H1 (cell line): ENCODE results near the gene LEFTY1. TPM values are rescaled to one million over a fixed set of nuclear protein-coding genes. Genes with fewer than 3 reads are reported as not detected.

ENCODE experiments used
- CTCF ChIA-PET: fragments of 300-600 bp; sonication (Branson Sonifier 250); formaldehyde crosslinking; loops from one replicate; lab custom pipeline; 2021; ENCODE audit not compliant: partially characterized antibody; lab: Charles Lee
- POLR2A ChIA-PET: fragments of 300-600 bp; sonication (Branson Sonifier 250); formaldehyde crosslinking; loops from one replicate; lab custom pipeline; 2021; ENCODE audit warnings: inconsistent platforms; ENCODE audit not compliant: partially characterized antibody; lab: Charles Lee
- DNase-seq, 2 experiments: peaks; one replicate each; pipeline versions ENCODE4 v3.0.0 to v3.0.0-alpha.2; 2010 to 2022; ENCODE audit warnings: low spot score in 2 of 2, low read depth in 1 of 2, mixed read lengths in 1 of 2
- FAIRE-seq: peaks from 2 replicates; lab custom pipeline; 2011; peaks lifted over from hg19 to GRCh38; lab: Jason Lieb, UNC
- H2AFZ ChIP-seq: 2 replicates; pipeline ENCODE4 v1.8.1; 2012; ENCODE audit warnings: low read length, inconsistent platforms
- H2AK5ac ChIP-seq: 2 replicates; pipeline ENCODE4 v1.6.1; 2013; ENCODE audit warnings: low read depth, low read length
- H2BK120ac ChIP-seq: replicated peaks from 2 replicates; pipeline ENCODE3; 2013; ENCODE audit warnings: low read depth, low read length, inconsistent platforms
- H2BK12ac ChIP-seq: 2 replicates; pipeline ENCODE4 v1.6.1; 2013; ENCODE audit warnings: low read depth, low read length
- H2BK15ac ChIP-seq: 2 replicates; pipeline ENCODE4 v1.6.1; 2013; ENCODE audit warnings: low read length
- H2BK20ac ChIP-seq: 2 replicates; pipeline ENCODE4 v1.6.1; 2013; ENCODE audit warnings: low read length
- H2BK5ac ChIP-seq: 2 replicates; pipeline ENCODE4 v1.6.1; 2013; ENCODE audit warnings: low read depth, low read length
- H3K14ac ChIP-seq: 2 replicates; pipeline ENCODE4 v1.6.1; 2013; ENCODE audit warnings: inconsistent platforms; ENCODE audit not compliant: insufficient read length
- H3K18ac ChIP-seq: 2 replicates; pipeline ENCODE4 v1.6.1; 2013; ENCODE audit warnings: low read length; ENCODE audit errors: extremely low read depth
- H3K23ac ChIP-seq: 2 replicates; pipeline ENCODE4 v1.6.1; 2013; ENCODE audit warnings: inconsistent platforms; ENCODE audit not compliant: insufficient read length
- H3K23me2 ChIP-seq: 2 replicates; pipeline ENCODE4 v1.6.1; 2013; ENCODE audit warnings: low read depth, low read length
- H3K27ac ChIP-seq: 2 replicates; pipeline ENCODE4 v1.6.1; 2011; ENCODE audit warnings: low read depth, low read length, inconsistent platforms
- H3K27me3 ChIP-seq, 4 experiments: replicated peaks in 1 of 4; 1 replicate in 1 of 4; 2 replicates in 3 of 4; pipeline versions ENCODE4 v1.6.1 to v1.8.1; 2011 to 2013; ENCODE audit warnings: low read length in 3 of 4, mild to moderate bottlenecking in 3 of 4, inconsistent platforms in 2 of 4, mixed read lengths in 2 of 4, moderate library complexity in 1 of 4; ENCODE audit not compliant: control insufficient read depth in 3 of 4, insufficient read depth in 3 of 4; ENCODE audit errors: extremely low read depth in 1 of 4
- H3K36me3 ChIP-seq, 4 experiments: 2 replicates each; pipeline versions ENCODE4 v1.6.1 to v1.8.1; 2011 to 2013; ENCODE audit warnings: mild to moderate bottlenecking in 4 of 4, low read length in 3 of 4, moderate library complexity in 2 of 4, control low read depth in 1 of 4, inconsistent platforms in 1 of 4; ENCODE audit not compliant: insufficient read depth in 4 of 4, control insufficient read depth in 2 of 4
- H3K4ac ChIP-seq: replicated peaks from 2 replicates; pipeline ENCODE3; 2013; ENCODE audit warnings: low read length, low read depth, mixed read lengths, inconsistent platforms; ENCODE audit not compliant: insufficient read length
- H3K4me1 ChIP-seq, 4 experiments: replicated peaks in 1 of 4; 1 replicate in 1 of 4; 2 replicates in 3 of 4; pipeline versions ENCODE4 v1.6.1 to v1.8.1; 2011 to 2013; ENCODE audit warnings: low read length in 3 of 4, inconsistent platforms in 2 of 4, mixed read lengths in 1 of 4; ENCODE audit not compliant: insufficient read depth in 4 of 4, control insufficient read depth in 3 of 4
- H3K4me2 ChIP-seq, 2 experiments: 2 replicates each; pipeline versions ENCODE4 v1.6.1 to v1.8.1; 2011 to 2013; ENCODE audit warnings: low read depth in 2 of 2, low read length in 2 of 2, control low read depth in 1 of 2, inconsistent platforms in 1 of 2, mild to moderate bottlenecking in 1 of 2; ENCODE audit not compliant: insufficient read depth in 1 of 2
- H3K4me3 ChIP-seq, 4 experiments: fragments of 200-600, 300-600 bp in 1 of 4; sonication (generic), shearing (Covaris generic), sonication (Bioruptor Twin) in 1 of 4; 2 replicates each; pipeline versions ENCODE4 v1.5.1 to v1.8.1; 2011 to 2016; ENCODE audit warnings: low read length in 4 of 4, low read depth in 3 of 4, control low read depth in 2 of 4, inconsistent platforms in 2 of 4, mild to moderate bottlenecking in 2 of 4, mixed read lengths in 1 of 4, moderate library complexity in 1 of 4; ENCODE audit not compliant: insufficient read depth in 2 of 4; ENCODE audit errors: extremely low read depth in 1 of 4
- H3K56ac ChIP-seq: replicated peaks from 2 replicates; pipeline ENCODE3; 2013; ENCODE audit warnings: low read depth, mild to moderate bottlenecking, mixed read lengths, low read length, inconsistent platforms; ENCODE audit not compliant: insufficient read length
- H3K79me1 ChIP-seq: 2 replicates; pipeline ENCODE4 v1.6.1; 2013; ENCODE audit warnings: low read depth, low read length, control low read depth
- H3K79me2 ChIP-seq, 2 experiments: 2 replicates each; pipeline versions ENCODE4 v1.6.1 to v1.8.1; 2012 to 2013; ENCODE audit warnings: low read length in 2 of 2, mild to moderate bottlenecking in 2 of 2, inconsistent platforms in 1 of 2; ENCODE audit not compliant: insufficient read depth in 2 of 2, control insufficient read depth in 1 of 2
- H3K9ac ChIP-seq, 4 experiments: replicated peaks in 1 of 4; 1 replicate in 1 of 4; 2 replicates in 3 of 4; pipeline versions ENCODE4 v1.6.1 to v1.8.1; 2011 to 2013; ENCODE audit warnings: low read depth in 3 of 4, low read length in 3 of 4, control low read depth in 2 of 4, mild to moderate bottlenecking in 2 of 4, moderate library complexity in 2 of 4, inconsistent platforms in 1 of 4; ENCODE audit errors: extremely low read depth in 1 of 4
- H3K9me3 ChIP-seq, 2 experiments: 2 replicates each; pipeline versions ENCODE4 v1.6.1 to v1.8.1; 2012 to 2013; ENCODE audit warnings: mild to moderate bottlenecking in 2 of 2, moderate library complexity in 2 of 2, control low read depth in 1 of 2, inconsistent platforms in 1 of 2, low read depth in 1 of 2, low read length in 1 of 2, mixed read lengths in 1 of 2; ENCODE audit not compliant: insufficient read depth in 2 of 2
- H4K20me1 ChIP-seq, 2 experiments: replicated peaks in 1 of 2; 2 replicates each; pipeline versions ENCODE3 to v1.8.1; 2011 to 2013; ENCODE audit warnings: inconsistent platforms in 2 of 2, low read length in 2 of 2, mild to moderate bottlenecking in 1 of 2; ENCODE audit not compliant: insufficient read depth in 2 of 2, control insufficient read depth in 1 of 2
- H4K5ac ChIP-seq: 2 replicates; pipeline ENCODE4 v1.6.1; 2013; ENCODE audit warnings: low read length, low read depth, mixed read lengths, inconsistent platforms; ENCODE audit not compliant: insufficient read length
- H4K8ac ChIP-seq: 2 replicates; pipeline ENCODE4 v1.8.0; 2013; ENCODE audit warnings: mild to moderate bottlenecking, moderate library complexity, low read length, inconsistent platforms; ENCODE audit not compliant: insufficient read depth; ENCODE audit errors: extremely low read depth
- H4K91ac ChIP-seq: replicated peaks from 2 replicates; pipeline ENCODE3; 2013; ENCODE audit warnings: low read length, mixed read lengths, inconsistent platforms; ENCODE audit not compliant: insufficient read length
- CREB1 ChIP-seq: IDR thresholded peaks from 2 replicates; pipeline ENCODE4 v1.6.1; 2012; ENCODE audit warnings: inconsistent platforms
- EGR1 ChIP-seq: IDR thresholded peaks from 2 replicates; pipeline ENCODE4 v1.6.1; 2011; ENCODE audit warnings: low read depth, low read length, borderline replicate concordance
- NRF1 ChIP-seq: IDR thresholded peaks from 2 replicates; pipeline ENCODE4 v1.6.1; 2011; ENCODE audit warnings: mild to moderate bottlenecking, low read depth, low read length, improper control_type of control experiment
- TCF12 ChIP-seq: IDR thresholded peaks from 2 replicates; pipeline ENCODE4 v1.6.1; 2011; ENCODE audit warnings: low read depth, mild to moderate bottlenecking, low read length
- WGBS, 2 experiments: shearing (Covaris generic) in 1 of 2; methylation state at CpG; one replicate each; pipeline versions ENCODE4 v1.1.6 to v1.1.7; 2013 to 2015; ENCODE audit warnings: low lambda C conversion rate in 2 of 2, mixed read lengths in 2 of 2, inconsistent platforms in 1 of 2, low coverage in 1 of 2, missing lambda C conversion rate in 1 of 2; ENCODE audit not compliant: insufficient replicate concordance in 2 of 2, insufficient coverage in 1 of 2, insufficient read length in 1 of 2; ENCODE audit errors: extremely low coverage in 1 of 2, missing lambda C conversion rate in 1 of 2; 5-methylcytosine and 5-hydroxymethylcytosine counted together
- polyA plus RNA-seq, 7 experiments: library from polyadenylated mRNA; depleted of rRNA in 3 of 7; stranded (reverse) in 5 of 7; unstranded in 2 of 7; fragments of >200 nt in 5 of 7; fragments of 200-250 nt in 2 of 7; gene quantifications; 1 replicate in 5 of 7; 2 replicates in 1 of 7; 4 replicates in 1 of 7; pipeline versions ENCODE4 v1.2.1 to v1.2.3, GENCODE V29; 2011 to 2013; ENCODE audit warnings: missing spikeins in 2 of 7, mixed read lengths in 2 of 7
- total RNA-seq: library from RNA; stranded (reverse); fragmentation: NEBNext Ultra II Directional; extraction: Animal tissue kit (Norgen Biotek cat#: 25700); gene quantifications from 2 replicates; pipeline ENCODE4 v1.2.1, GENCODE V29; 2021

The LEFTY1 gene
- total and polyA plus RNA-seq, 2 of the 8 experiments (the other 6 are each of a cell fraction or from before 2014, with no cell fraction given), result 4.5 to 11.7 TPM

DNA sequence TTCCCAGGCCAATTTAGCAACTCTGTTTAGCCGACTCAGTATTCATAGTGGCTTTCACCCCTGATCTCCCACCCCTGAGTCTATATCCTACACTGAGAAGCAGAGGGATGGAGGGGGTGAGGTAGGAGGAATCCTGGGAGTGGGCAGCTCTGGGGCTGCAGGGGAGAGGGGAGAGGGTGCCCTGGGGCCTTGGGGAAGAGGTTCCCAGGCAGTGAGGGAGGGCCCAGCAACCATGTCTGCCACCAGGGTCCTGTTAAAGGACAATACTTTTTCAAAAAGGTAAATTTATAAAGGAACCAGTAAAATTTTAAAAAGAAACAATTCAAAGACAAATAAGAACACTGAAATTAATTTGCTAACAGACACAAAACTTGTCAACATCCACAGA lies 48.7 kb downstream of the LEFTY1 start:
- ChIA-PET CTCF (interaction anchor here (0.9 to 3.4 kb wide), 8 partner anchors 14 to 365 kb away, joined by 3 to 11 read pairs (median 4); no protein-coding TSS in a partner anchor), POLR2A (interaction anchor here (0.7 to 3.5 kb wide), 11 partner anchors 8 to 285 kb away, joined by 3 to 12 read pairs (median 3); partner anchors contain the start of gene TMEM63A)
- H3K4ac ChIP-seq, result no peak overlapping the region
- H2AFZ ChIP-seq, result no peak overlapping the region
- no peak overlapping the region for H2BK20ac ChIP-seq
- H3K9me3 ChIP-seq, result no peaks in the 10 kb centered on the region
- no peaks in the 10 kb centered on the region for H3K27me3 ChIP-seq
- DNase-seq (no peak), FAIRE-seq (no peak)
- no peak overlapping the region for H3K23ac ChIP-seq
- TF ChIP-seq EGR1 (no peak), NRF1 (no peak), CREB1 (no peak), TCF12 (no peak)
- H3K79me1 ChIP-seq, result 0 out of 2 replicates have a peak, but pooled peaks cover 2% of the 10 kb centered on the region
- no peak overlapping the region for H2BK12ac ChIP-seq
- no peak overlapping the region for H3K4me2 ChIP-seq
- H3K56ac ChIP-seq, result no peak overlapping the region
- no peak overlapping the region for H3K4me3 ChIP-seq
- 89% methylated on average over 1 of the region's 1 CpG; no CpG with 5 or more reads in 1 of the 2 experiments for WGBS, 2 experiments
- H2AK5ac ChIP-seq, result no peak overlapping the region
- peaks cover 0 to 23% (median 3%) of the 10 kb centered on the region in 4 experiments; a peak in 2 of 8 replicates for H3K36me3 ChIP-seq
- H4K20me1 ChIP-seq, result peaks cover 0 to 3% of the 10 kb centered on the region in 2 experiments
- no peaks in the 10 kb centered on the region; the same call in 1 of the 2 replicates for H3K23me2 ChIP-seq
- H3K79me2 ChIP-seq, result no peaks in the 10 kb centered on the region
- no peak overlapping the region for H4K91ac ChIP-seq
- no peak overlapping the region for H2BK120ac ChIP-seq
- no peak overlapping the region for H2BK5ac ChIP-seq
- H3K18ac ChIP-seq, result no peak overlapping the region
- H3K14ac ChIP-seq, result no peak overlapping the region
- no peaks in the 10 kb centered on the region; a peak in 1 of 7 replicates for H3K4me1 ChIP-seq
- H3K27ac ChIP-seq, result no peak overlapping the region
- no peak overlapping the region for H4K5ac ChIP-seq
- no peak overlapping the region for H3K9ac ChIP-seq
- H2BK15ac ChIP-seq, result no peak overlapping the region
- no peak overlapping the region for H4K8ac ChIP-seq
